Prostate gland (tissue), 2 donors: ENCODE results near the gene DDAH1. TPM values are rescaled to one million over a fixed set of nuclear protein-coding genes. Genes with fewer than 3 reads are reported as not detected.

ENCODE experiments used
- DNase-seq: peaks from one replicate; pipeline ENCODE4 v3.0.0-alpha.2; 2019; ENCODE audit warnings: low spot score
- H3K27ac ChIP-seq, 2 donors: fragments of 200-600 bp; sonication (generic); 2 replicates each; pipeline ENCODE4 v1.5.1; 2017 to 2019
- H3K27me3 ChIP-seq: fragments of 200-600 bp; sonication (generic); replicated peaks from 2 replicates; pipeline ENCODE4 v1.5.1; 2019; ENCODE audit not compliant: insufficient read depth
- H3K36me3 ChIP-seq, 2 donors: fragments of 200-600 bp; sonication (generic); 1 replicate in 1 of 2; 2 replicates in 1 of 2; pipeline versions ENCODE4 v1.5.1 to v1.8.1; 2017 to 2019
- H3K4me1 ChIP-seq: fragments of 200-600 bp; sonication (generic); replicated peaks from 2 replicates; pipeline ENCODE4 v1.5.1; 2019
- H3K4me3 ChIP-seq, 2 donors: fragments of 200-600 bp; sonication (generic); 2 replicates each; pipeline ENCODE4 v1.5.1; 2017 to 2019
- H3K9me3 ChIP-seq: fragments of 200-600 bp; sonication (generic); 2 replicates; pipeline ENCODE4 v1.5.1; 2017
- POLR2A ChIP-seq: fragments of 450-650 bp; IDR thresholded peaks from one replicate; pipeline ENCODE4 v1.6.1; 2016; ENCODE audit warnings: antibody characterized with exemption, mild to moderate bottlenecking
- POLR2AphosphoS5 ChIP-seq: sonication (generic); formaldehyde crosslinking; IDR thresholded peaks from one replicate; pipeline ENCODE4 v1.6.1; 2017; ENCODE audit warnings: antibody characterized with exemption
- WGBS: methylation state at CpG from one replicate; pipeline ENCODE4 v1.1.5; 2018; 5-methylcytosine and 5-hydroxymethylcytosine counted together
- intact Hi-C: fragments of 100-400 bp; cut with DNase I; formaldehyde crosslinking; loops from one replicate; pipeline ENCODE4 v1.14.2; 2022
- total RNA-seq, 2 donors: library from RNA; depleted of rRNA; stranded (reverse); fragments of >200 nt; gene quantifications; one replicate each; pipeline ENCODE4 v1.1.0, GENCODE V29; 2016
- TF ChIP-seq, protein P1 (sequence below), 4 experiments: fragments of 200-600 bp in 2 of 4; fragments of 450-650 bp in 2 of 4; sonication (generic) in 2 of 4; IDR thresholded peaks; 1 replicate in 3 of 4; 2 replicates in 1 of 4; pipeline ENCODE4 v1.5.1; 2016 to 2019; ENCODE audit warnings: antibody characterized with exemption in 4 of 4, mild to moderate bottlenecking in 2 of 4, moderate library complexity in 2 of 4

Gene DDAH1
- total RNA-seq, 2 donors from 2014 or later = 61.6 to 70.7 TPM

DNA sequence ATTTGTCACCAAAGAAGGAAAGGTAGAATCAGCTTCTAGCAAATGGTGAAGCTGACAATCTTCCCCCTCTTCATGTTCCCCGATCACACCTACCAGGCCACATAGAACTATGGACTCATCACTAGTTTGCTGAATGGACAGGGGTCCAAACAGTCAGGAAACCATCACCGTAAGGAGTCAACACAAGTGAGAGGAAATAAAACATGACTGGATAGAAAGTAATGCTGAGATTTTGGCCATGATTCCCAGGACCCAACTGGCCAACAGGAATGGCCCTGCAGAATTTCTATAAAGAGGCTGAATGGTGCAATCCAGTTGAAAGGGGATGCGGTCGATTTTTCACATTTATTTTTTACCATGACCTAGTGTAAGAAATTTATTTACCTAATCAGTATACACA is 10.7 kb downstream of the DDAH1 start:
- Histone ChIP-seq H3K4me1 (no peaks in the 10 kb centered on the region), H3K36me3 (no peaks in the 10 kb centered on the region), H3K4me3 (no peak overlapping the region), H3K9me3 (no peaks in the 10 kb centered on the region), H3K27me3 (no peaks in the 10 kb centered on the region), H3K27ac (no peak overlapping the region)
- 96% methylated on average over 4 of the region's 4 CpGs for WGBS
- no peak for DNase-seq
- TF ChIP-seq POLR2AphosphoS5 (no peak), POLR2A (no peak)
- TF ChIP-seq, protein P1, sequence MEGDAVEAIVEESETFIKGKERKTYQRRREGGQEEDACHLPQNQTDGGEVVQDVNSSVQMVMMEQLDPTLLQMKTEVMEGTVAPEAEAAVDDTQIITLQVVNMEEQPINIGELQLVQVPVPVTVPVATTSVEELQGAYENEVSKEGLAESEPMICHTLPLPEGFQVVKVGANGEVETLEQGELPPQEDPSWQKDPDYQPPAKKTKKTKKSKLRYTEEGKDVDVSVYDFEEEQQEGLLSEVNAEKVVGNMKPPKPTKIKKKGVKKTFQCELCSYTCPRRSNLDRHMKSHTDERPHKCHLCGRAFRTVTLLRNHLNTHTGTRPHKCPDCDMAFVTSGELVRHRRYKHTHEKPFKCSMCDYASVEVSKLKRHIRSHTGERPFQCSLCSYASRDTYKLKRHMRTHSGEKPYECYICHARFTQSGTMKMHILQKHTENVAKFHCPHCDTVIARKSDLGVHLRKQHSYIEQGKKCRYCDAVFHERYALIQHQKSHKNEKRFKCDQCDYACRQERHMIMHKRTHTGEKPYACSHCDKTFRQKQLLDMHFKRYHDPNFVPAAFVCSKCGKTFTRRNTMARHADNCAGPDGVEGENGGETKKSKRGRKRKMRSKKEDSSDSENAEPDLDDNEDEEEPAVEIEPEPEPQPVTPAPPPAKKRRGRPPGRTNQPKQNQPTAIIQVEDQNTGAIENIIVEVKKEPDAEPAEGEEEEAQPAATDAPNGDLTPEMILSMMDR (IDR thresholded peaks at IDR 0.05) = no peak
- intact Hi-C loops = no loop called here

DNA sequence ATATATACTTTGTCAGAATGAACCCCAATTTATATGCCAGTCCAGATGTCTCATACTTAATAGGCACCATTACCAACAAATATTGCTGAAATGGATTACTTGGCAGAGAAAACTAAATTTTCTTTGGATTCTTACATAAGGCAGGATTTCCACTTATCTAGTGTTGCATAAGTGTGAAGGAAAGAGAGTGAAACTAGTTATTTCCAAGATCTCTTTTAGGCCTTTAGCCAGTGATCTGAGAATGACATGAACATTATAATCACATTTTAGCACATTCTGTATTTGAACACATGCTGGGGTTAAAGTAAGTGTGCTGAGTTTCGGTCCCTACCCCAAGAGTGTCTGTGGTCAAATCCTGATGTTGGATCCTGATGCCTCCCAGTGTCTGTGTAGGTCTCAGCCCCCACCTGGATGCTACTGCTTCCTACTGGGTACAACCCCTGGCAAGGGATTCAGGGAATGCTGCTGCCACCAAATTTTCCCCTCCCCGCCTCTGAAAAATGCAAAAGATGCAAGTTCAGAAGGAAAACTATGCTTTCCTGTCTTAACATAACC is 11.2 kb downstream of the DDAH1 start:
- intact Hi-C loops = no loop called here
- Histone ChIP-seq H3K4me1 (no peaks in the 10 kb centered on the region), H3K4me3 (no peak overlapping the region), H3K27ac (no peak overlapping the region), H3K36me3 (no peaks in the 10 kb centered on the region), H3K9me3 (no peaks in the 10 kb centered on the region), H3K27me3 (no peaks in the 10 kb centered on the region)
- 82% methylated on average over 2 of the region's 2 CpGs for WGBS
- DNase-seq = no peak
- TF ChIP-seq, protein P1 (IDR thresholded peaks at IDR 0.05) = no peak
- TF ChIP-seq POLR2AphosphoS5 (no peak), POLR2A (no peak)

DNA sequence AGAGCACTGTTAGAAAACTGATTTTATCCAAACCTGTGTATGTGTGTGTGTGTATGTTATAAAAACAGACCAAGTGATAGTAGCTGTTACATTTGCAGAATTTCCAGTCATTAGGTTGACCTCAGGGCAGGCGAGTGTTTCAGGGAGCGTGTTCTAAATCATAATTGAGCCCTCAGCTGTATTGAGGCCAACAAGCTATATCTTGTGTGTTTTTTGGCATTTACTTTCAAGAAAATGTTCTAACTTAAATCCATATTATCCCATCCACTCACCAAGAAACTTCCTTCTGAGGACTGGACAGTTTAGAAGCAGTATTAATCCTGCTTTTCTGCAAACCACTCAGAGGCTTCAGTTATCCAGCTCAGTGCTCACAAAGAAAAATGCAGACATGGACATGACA is 12.0 kb downstream of the DDAH1 start:
- Histone ChIP-seq H3K9me3 (no peaks in the 10 kb centered on the region), H3K36me3 (no peaks in the 10 kb centered on the region), H3K4me3 (no peak overlapping the region), H3K4me1 (no peaks in the 10 kb centered on the region), H3K27me3 (no peaks in the 10 kb centered on the region), H3K27ac (no peak overlapping the region)
- intact Hi-C loops = no loop called here
- DNase-seq = no peak
- TF ChIP-seq, protein P1 (IDR thresholded peaks at IDR 0.05) = no peak
- TF ChIP-seq POLR2A (no peak), POLR2AphosphoS5 (no peak)
- WGBS = 68% methylated on average over 2 of the region's 2 CpGs

DNA sequence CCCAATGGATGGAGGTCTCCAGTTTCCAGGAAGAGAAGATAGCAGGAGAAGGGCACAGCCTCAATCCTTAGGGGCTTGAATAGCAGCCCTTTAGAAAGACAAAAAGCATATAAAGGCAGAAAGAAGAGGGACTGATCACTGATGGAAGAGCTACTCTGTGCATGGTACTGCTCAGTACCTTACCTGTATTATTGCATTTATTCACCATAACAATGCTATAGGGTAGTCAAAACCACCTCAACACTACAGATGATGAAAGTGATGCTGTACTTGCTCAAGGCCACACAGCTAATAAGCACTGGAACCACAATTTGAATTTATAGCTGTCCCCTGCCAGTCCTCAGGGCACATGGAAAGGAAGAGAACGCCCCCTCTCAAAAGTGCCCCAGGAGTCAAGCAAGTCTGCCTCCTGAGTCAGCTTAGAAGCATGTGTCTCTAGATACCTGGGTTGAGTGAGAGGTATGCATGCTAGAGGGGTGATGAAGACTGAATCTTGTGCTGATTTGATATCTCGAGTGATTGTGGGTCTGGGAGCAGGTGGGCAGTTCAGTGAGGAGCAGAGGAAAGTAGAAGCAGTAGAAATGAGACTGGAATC is 13.6 kb downstream of the DDAH1 start:
- Histone ChIP-seq H3K36me3 (no peaks in the 10 kb centered on the region), H3K4me3 (no peak overlapping the region), H3K9me3 (no peaks in the 10 kb centered on the region), H3K27me3 (no peaks in the 10 kb centered on the region), H3K4me1 (no peaks in the 10 kb centered on the region), H3K27ac (no peak overlapping the region)
- WGBS = 83% methylated on average over 2 of the region's 2 CpGs
- DNase-seq = no peak
- intact Hi-C loops = no loop called here
- TF ChIP-seq POLR2AphosphoS5 (no peak), POLR2A (no peak)
- TF ChIP-seq, protein P1 (IDR thresholded peaks at IDR 0.05) = no peak

DNA sequence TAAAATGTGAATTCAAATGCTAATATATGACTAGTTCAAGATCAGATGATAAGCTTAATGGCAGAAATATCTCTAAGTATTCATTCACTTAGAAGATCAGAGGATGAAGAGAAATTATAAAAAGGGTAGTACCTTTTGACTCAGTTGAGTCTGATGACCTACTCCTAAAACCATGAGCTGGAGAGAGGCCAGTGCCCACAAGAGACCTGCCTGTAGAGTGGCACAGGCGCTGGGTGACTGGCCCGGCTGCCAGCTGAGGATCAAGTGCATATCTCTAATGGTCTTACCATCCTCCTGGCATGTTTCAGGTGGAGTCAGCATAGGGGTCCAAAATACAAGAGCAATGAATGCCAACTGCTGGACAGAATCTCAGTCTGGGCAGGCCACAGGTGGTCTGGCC is 14.1 kb downstream of the DDAH1 start:
- no peak for DNase-seq
- Histone ChIP-seq H3K9me3 (no peaks in the 10 kb centered on the region), H3K27me3 (no peaks in the 10 kb centered on the region), H3K27ac (no peak overlapping the region), H3K4me3 (no peak overlapping the region), H3K36me3 (no peaks in the 10 kb centered on the region), H3K4me1 (no peaks in the 10 kb centered on the region)
- TF ChIP-seq POLR2A (no peak), POLR2AphosphoS5 (no peak)
- TF ChIP-seq, protein P1 (IDR thresholded peaks at IDR 0.05) = no peak
- WGBS = 94% methylated on average over 2 of the region's 2 CpGs
- intact Hi-C loops = no loop called here
